GM12801 (cell line): ENCODE data around the gene LDHAL6B.

ENCODE experiments used
- TF ChIP-seq, protein P1 (sequence below): IDR thresholded peaks from one replicate; pipeline ENCODE4 v1.5.1; 2011; ENCODE audit warnings: control low read depth; ENCODE audit not compliant: insufficient read length; ENCODE audit errors: extremely low read depth

Gene LDHAL6B

GRCh38 chr15:59166166-59166565 lies 40.5 kb upstream of the LDHAL6B start:
- TF ChIP-seq, protein P1, sequence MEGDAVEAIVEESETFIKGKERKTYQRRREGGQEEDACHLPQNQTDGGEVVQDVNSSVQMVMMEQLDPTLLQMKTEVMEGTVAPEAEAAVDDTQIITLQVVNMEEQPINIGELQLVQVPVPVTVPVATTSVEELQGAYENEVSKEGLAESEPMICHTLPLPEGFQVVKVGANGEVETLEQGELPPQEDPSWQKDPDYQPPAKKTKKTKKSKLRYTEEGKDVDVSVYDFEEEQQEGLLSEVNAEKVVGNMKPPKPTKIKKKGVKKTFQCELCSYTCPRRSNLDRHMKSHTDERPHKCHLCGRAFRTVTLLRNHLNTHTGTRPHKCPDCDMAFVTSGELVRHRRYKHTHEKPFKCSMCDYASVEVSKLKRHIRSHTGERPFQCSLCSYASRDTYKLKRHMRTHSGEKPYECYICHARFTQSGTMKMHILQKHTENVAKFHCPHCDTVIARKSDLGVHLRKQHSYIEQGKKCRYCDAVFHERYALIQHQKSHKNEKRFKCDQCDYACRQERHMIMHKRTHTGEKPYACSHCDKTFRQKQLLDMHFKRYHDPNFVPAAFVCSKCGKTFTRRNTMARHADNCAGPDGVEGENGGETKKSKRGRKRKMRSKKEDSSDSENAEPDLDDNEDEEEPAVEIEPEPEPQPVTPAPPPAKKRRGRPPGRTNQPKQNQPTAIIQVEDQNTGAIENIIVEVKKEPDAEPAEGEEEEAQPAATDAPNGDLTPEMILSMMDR, result no peak

- TF ChIP-seq, protein P1, result no peak
These were observed 39.9 kb upstream of the LDHAL6B start for GRCh38 chr15:59166601-59167265.

GRCh38 chr15:59168536-59168935 lies 38.1 kb upstream of the LDHAL6B start:
- TF ChIP-seq, protein P1, result no peak

GRCh38 chr15:59169251-59169708 lies 37.4 kb upstream of the LDHAL6B start:
- TF ChIP-seq, protein P1, result no peak

DNA sequence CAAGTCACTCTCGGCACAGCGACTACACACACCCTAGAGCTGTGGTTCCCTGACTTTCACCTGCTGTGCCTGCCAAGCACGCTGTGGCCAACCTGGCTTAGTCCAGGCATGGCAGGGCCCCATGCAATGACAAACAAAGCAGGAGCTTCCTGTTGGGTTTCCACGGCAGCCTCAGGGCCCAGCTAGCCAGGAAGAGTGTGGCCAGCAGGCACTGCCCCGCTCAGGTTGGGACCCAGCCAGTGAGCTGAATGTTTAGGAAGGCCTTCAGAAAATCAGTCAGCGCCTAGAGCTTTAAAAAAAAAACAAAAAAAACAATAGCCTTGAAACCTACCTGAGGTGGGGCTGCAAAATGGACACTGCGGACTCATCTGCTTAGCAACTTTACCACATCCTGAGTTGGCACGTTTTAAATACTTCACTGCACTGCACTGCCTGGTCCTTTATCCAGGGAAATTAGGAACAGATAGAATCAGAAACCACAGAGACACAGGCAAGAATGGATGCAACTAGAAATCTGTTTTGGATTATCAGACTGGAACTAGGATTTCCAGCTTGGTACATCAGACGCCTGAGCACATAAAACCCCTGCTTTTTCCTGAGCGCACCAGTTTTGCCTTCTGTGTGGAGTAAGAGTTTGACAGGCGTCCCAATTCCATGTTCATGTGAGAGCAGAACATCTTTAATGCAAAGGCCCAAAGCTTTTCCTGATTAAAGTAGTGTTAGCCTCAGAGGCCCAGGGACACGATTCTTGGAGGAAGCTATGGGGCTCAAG lies 36.2 kb upstream of the LDHAL6B start:
- TF ChIP-seq, protein P1, result no peak

DNA sequence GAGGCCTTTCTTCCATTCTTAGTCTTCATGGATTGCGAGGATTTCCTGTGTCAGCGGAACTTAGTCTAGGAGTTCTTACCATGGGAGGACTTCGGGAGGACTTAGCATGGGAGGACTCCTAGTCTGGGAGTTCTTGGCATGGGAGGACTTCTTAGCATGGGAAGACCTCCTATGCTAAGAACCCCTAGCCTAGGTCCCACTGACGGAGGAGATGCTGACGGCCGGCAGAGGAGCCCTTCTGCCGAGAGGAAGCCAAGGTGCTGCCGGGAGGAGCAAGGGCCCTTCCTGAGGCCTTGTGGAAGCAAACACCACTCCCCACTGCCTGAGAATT lies 35.6 kb upstream of the LDHAL6B start:
- TF ChIP-seq, protein P1, result no peak

- TF ChIP-seq, protein P1, result no peak
These were observed 34.2 kb upstream of the LDHAL6B start for GRCh38 chr15:59172289-59172901.
